Keratinocyte (primary cell): ENCODE measurements around the gene COA5. TPM values are rescaled to one million over a fixed set of nuclear protein-coding genes. Genes with fewer than 3 reads are reported as not detected.

Experiments used
- DNase-seq: peaks from one replicate; pipeline ENCODE4 v3.0.0-alpha.2; 2011; ENCODE audit warnings: low read depth, missing footprints, low spot score
- FAIRE-seq: peaks from 2 replicates; lab custom pipeline; 2011; peaks lifted over from hg19 to GRCh38; lab: Jason Lieb, UNC
- H2AFZ ChIP-seq: 2 replicates; pipeline ENCODE4 v1.6.0; 2012; ENCODE audit warnings: low read length, control low read depth, inconsistent platforms; ENCODE audit not compliant: control insufficient read depth
- H3K27ac ChIP-seq: 2 replicates; pipeline ENCODE4 v1.5.1; 2011; ENCODE audit warnings: low read length; ENCODE audit not compliant: control insufficient read depth, insufficient read depth
- H3K27me3 ChIP-seq: 3 replicates; pipeline ENCODE4 v1.6.0; 2011; ENCODE audit warnings: low read length; ENCODE audit not compliant: control insufficient read depth, insufficient read depth; ENCODE audit errors: extremely low read depth
- H3K36me3 ChIP-seq, 2 experiments: 2 replicates in 1 of 2; 3 replicates in 1 of 2; pipeline ENCODE4 v1.5.1; 2011; ENCODE audit warnings: low read length in 2 of 2, mild to moderate bottlenecking in 1 of 2; ENCODE audit not compliant: control insufficient read depth in 2 of 2, insufficient read depth in 2 of 2; ENCODE audit errors: extremely low read depth in 1 of 2
- H3K4me1 ChIP-seq: 3 replicates; pipeline ENCODE4 v1.5.1; 2011; ENCODE audit warnings: low read length; ENCODE audit not compliant: control insufficient read depth, insufficient read depth; ENCODE audit errors: extremely low read depth
- H3K4me2 ChIP-seq: 3 replicates; pipeline ENCODE4 v1.6.0; 2011; ENCODE audit warnings: low read depth, low read length; ENCODE audit not compliant: control insufficient read depth, insufficient read depth; ENCODE audit errors: extremely low read depth
- H3K4me3 ChIP-seq, 3 experiments: fragments of 200-600 bp in 1 of 3; sonication (generic) in 1 of 3; 2 replicates in 2 of 3; 3 replicates in 1 of 3; pipeline ENCODE4 v1.5.1; 2011 to 2016; ENCODE audit warnings: low read length in 3 of 3, mild to moderate bottlenecking in 3 of 3, control low read depth in 2 of 3, inconsistent platforms in 1 of 3, low read depth in 1 of 3, mixed read lengths in 1 of 3, mixed run types in 1 of 3, moderate library complexity in 1 of 3; ENCODE audit not compliant: control insufficient read depth in 2 of 3, insufficient read depth in 2 of 3; ENCODE audit errors: extremely low read depth in 1 of 3
- H3K79me2 ChIP-seq: 2 replicates; pipeline ENCODE4 v1.6.0; 2012; ENCODE audit warnings: low read length; ENCODE audit not compliant: control insufficient read depth, insufficient read depth
- H3K9ac ChIP-seq: 3 replicates; pipeline ENCODE4 v1.6.0; 2011; ENCODE audit warnings: low read length; ENCODE audit not compliant: control insufficient read depth, insufficient read depth; ENCODE audit errors: extremely low read depth
- H3K9me1 ChIP-seq: 3 replicates; pipeline ENCODE4 v1.6.0; 2011; ENCODE audit warnings: low read length; ENCODE audit not compliant: control insufficient read depth, insufficient read depth; ENCODE audit errors: extremely low read depth
- H3K9me3 ChIP-seq: 2 replicates; pipeline ENCODE4 v1.5.1; 2012; ENCODE audit warnings: low read depth, low read length; ENCODE audit not compliant: control insufficient read depth
- H4K20me1 ChIP-seq: 3 replicates; pipeline ENCODE4 v1.6.0; 2011; ENCODE audit warnings: low read length; ENCODE audit not compliant: control insufficient read depth, insufficient read depth; ENCODE audit errors: extremely low read depth
- EZH2 ChIP-seq: IDR thresholded peaks from one replicate; pipeline ENCODE4 v1.6.1; 2012; ENCODE audit warnings: inconsistent platforms, mild to moderate bottlenecking, low read length, moderate library complexity
- dilution Hi-C: fragments of 300-500 bp; cut with MboI; formaldehyde crosslinking; loops from one replicate; pipeline ENCODE4 v1.7.0; 2020; ENCODE audit warnings: low sequenced_read_pairs; ENCODE audit not compliant: extremely low pct_ligation_motif_present
- polyA plus RNA-seq, 5 experiments: library from polyadenylated mRNA; depleted of rRNA in 3 of 5; stranded (reverse) in 3 of 5; stranded (forward) in 1 of 5; unstranded in 1 of 5; fragments of >200 nt; gene quantifications; 1 replicate in 1 of 5; 2 replicates in 3 of 5; 3 replicates in 1 of 5; pipeline versions ENCODE4 v1.2.1 to v1.2.3, GENCODE V29; 2011 to 2012; ENCODE audit warnings: missing spikeins in 2 of 5, low read depth in 1 of 5, low replicate concordance in 1 of 5
- TF ChIP-seq, protein P1 (sequence below), 3 experiments: IDR thresholded peaks in 1 of 3; conservative IDR thresholded peaks in 1 of 3; optimal IDR thresholded peaks in 1 of 3; 2 replicates in 2 of 3; 3 replicates in 1 of 3; pipeline versions ENCODE3 to v1.5.1; 2011; ENCODE audit warnings: low read length in 3 of 3, mild to moderate bottlenecking in 3 of 3, moderate library complexity in 2 of 3, control low read depth in 1 of 3, inconsistent platforms in 1 of 3; ENCODE audit not compliant: insufficient read depth in 2 of 3; ENCODE audit errors: extremely low read depth in 1 of 3

COA5 gene
- polyA plus RNA-seq, 1 donor (not counting 4 experiments of a cell fraction or from before 2014, with no cell fraction given) = 25.1 TPM

DNA sequence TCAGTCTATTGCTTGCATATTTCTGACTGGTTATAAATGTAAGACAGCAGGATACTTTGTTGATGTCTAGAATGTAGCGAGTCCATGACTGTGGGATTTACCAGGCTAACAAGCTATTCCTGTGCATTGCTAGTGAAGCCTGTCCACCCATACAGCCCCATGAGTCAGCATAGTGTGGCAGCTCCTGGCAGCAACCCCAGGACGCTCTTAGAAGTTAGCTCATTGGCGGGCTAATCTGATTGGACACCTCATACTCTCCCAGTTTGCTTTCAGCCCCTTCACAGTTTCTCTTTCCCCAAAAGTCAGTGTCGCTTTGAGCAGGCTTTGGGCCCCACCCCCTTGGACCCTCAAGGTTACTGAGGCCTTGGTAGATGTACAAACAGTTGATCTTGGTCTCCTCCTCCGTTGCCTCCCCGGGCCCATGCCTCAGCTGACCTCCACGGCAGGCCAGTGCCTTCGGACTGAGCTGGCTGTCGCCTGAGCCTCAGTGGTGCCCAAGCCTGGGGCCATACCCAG lies 48.0 kb downstream of the COA5 start:
- TF ChIP-seq, protein P1, sequence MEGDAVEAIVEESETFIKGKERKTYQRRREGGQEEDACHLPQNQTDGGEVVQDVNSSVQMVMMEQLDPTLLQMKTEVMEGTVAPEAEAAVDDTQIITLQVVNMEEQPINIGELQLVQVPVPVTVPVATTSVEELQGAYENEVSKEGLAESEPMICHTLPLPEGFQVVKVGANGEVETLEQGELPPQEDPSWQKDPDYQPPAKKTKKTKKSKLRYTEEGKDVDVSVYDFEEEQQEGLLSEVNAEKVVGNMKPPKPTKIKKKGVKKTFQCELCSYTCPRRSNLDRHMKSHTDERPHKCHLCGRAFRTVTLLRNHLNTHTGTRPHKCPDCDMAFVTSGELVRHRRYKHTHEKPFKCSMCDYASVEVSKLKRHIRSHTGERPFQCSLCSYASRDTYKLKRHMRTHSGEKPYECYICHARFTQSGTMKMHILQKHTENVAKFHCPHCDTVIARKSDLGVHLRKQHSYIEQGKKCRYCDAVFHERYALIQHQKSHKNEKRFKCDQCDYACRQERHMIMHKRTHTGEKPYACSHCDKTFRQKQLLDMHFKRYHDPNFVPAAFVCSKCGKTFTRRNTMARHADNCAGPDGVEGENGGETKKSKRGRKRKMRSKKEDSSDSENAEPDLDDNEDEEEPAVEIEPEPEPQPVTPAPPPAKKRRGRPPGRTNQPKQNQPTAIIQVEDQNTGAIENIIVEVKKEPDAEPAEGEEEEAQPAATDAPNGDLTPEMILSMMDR (optimal IDR thresholded peaks at IDR 0.05 in 1 of 3, IDR thresholded peaks at IDR 0.05 in 1 of 3, conservative IDR thresholded peaks at IDR 0.05 in 1 of 3; ENCODE audit: extremely low read depth in 1 of 3, insufficient read depth in 2 of 3, low read length in 3 of 3) = no peak
- TF ChIP-seq EZH2 = no peak
- H3K27me3 ChIP-seq = no peaks in the 10 kb centered on the region
- no peak overlapping the region for H3K9ac ChIP-seq
- H3K9me3 ChIP-seq = no peaks in the 10 kb centered on the region
- DNase-seq (no peak), FAIRE-seq (no peak)
- H3K79me2 ChIP-seq = no peaks in the 10 kb centered on the region
- H3K36me3 ChIP-seq = peaks cover 0 to 22% of the 10 kb centered on the region in 2 experiments
- H3K4me3 ChIP-seq = no peak overlapping the region
- dilution Hi-C loops = no loop called here
- no peaks in the 10 kb centered on the region for H4K20me1 ChIP-seq
- no peaks in the 10 kb centered on the region for H3K4me1 ChIP-seq
- no peak overlapping the region for H2AFZ ChIP-seq
- H3K9me1 ChIP-seq = no peaks in the 10 kb centered on the region
- H3K4me2 ChIP-seq = no peak overlapping the region
- no peak overlapping the region for H3K27ac ChIP-seq

DNA sequence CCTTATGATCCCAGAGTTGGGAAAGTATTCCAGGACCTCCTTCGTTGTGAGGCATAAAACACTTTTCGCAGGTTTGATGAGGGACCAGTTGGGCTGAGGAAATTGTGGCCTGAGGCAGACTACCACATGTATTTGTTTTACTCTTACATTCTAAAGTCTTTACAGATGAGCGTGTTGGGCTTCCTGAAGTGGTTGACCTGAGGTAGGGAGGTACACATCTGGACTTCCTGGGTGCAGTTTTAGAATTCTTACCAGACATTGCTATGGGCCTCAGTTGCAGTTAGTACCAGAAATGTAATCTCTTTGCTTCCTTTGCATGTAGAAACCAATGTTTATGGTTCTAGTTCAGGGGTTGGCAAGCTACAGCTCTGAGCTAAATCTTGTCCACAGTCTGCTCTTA lies 48.7 kb downstream of the COA5 start:
- H3K27me3 ChIP-seq = no peaks in the 10 kb centered on the region
- no peak overlapping the region for H3K4me2 ChIP-seq
- H3K36me3 ChIP-seq = peaks cover 2 to 24% of the 10 kb centered on the region in 2 experiments
- no peak overlapping the region for H2AFZ ChIP-seq
- H3K9me3 ChIP-seq = no peaks in the 10 kb centered on the region
- dilution Hi-C loops = no loop called here
- H3K4me3 ChIP-seq = no peak overlapping the region
- H3K9me1 ChIP-seq = no peaks in the 10 kb centered on the region
- H3K27ac ChIP-seq = no peak overlapping the region
- no peaks in the 10 kb centered on the region for H3K4me1 ChIP-seq
- no peak overlapping the region for H3K9ac ChIP-seq
- TF ChIP-seq, protein P1 (optimal IDR thresholded peaks at IDR 0.05 in 1 of 3, IDR thresholded peaks at IDR 0.05 in 1 of 3, conservative IDR thresholded peaks at IDR 0.05 in 1 of 3; ENCODE audit: extremely low read depth in 1 of 3, insufficient read depth in 2 of 3, low read length in 3 of 3) = no peak
- TF ChIP-seq EZH2 = no peak
- no peak for DNase-seq
- H4K20me1 ChIP-seq = no peaks in the 10 kb centered on the region
- FAIRE-seq = no peak
- H3K79me2 ChIP-seq = no peaks in the 10 kb centered on the region
